Glomerular visceral epithelial cell (primary cell): ENCODE data around the gene TUBB2A.
A peak's percentile ranks its signal among the peaks of the same experiment; 100 is the strongest.
"Not testable (repeated sequence)": the region's sequence is repeated elsewhere in the genome, so short reads cannot be mapped to it uniquely, and the experiment has no call there.

Experiments
- DNase-seq: peaks from one replicate; pipeline ENCODE4 v3.0.0-alpha.2; 2016; ENCODE audit errors: extremely low spot score

Gene TUBB2A

DNA sequence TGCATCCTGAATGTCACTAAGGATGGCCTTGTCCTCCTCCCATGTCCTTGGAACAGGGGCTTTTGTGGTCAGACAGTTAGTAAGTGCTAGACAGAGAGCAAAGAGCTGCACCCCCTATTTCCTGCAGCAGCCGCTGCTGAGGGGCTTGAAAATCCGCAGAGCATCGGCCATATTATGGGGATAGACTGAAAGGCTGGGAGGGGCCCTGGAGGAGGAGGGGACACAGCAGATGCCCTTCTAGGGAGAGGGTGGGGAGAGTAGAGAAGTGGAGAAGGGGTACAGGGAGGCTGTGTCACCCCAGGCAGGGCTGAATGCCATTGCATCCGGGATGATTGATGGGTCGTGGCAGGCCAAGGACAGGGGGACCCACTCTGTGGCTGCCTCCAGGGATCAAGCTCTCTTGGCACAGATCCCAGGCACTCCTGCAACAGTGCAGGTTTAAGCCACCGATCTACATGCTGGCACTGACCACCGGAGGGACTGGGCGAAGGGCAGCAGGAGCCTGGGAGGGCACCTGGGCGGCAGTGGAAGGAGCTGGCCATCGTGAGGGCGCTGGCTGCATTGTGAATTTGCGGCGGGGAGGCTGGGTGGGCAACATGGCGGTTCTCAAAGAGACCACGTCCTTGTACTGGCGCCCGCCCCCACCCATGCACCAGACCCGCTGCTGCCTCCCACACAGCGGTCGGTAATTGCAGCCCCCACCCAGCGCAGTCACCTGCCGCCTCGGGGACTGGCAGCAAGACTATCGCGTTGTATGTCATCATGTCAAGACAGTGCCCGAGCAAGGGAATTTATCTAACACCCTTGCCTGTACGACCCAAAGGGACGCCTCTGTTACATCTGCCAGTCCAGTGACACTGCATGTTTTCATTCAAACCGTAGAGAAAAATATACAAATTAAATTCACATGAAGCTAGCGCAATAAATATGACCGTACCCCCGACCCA, 887 bp downstream of the TUBB2A start:
- not testable (repeated sequence) for DNase-seq

DNA sequence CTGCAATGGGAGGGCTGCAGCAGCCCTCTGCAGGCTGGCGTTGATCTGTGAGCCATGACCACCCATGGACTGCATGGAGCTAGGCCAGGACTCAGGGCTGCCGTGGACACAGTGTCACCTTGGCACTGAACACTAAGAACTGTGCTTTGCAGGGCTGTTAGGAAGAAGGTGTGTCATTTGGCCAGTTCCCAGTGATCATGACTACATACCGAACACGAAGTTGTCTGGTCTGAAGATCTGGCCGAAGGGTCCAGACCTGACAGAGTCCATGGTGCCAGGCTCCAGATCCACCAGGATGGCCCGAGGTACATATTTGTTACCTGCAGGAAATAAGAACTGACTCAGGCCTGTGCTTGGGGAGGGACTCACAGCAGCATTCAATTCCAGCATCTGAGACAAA, 1.9 kb downstream of the TUBB2A start:
- not testable (repeated sequence) for DNase-seq

DNA sequence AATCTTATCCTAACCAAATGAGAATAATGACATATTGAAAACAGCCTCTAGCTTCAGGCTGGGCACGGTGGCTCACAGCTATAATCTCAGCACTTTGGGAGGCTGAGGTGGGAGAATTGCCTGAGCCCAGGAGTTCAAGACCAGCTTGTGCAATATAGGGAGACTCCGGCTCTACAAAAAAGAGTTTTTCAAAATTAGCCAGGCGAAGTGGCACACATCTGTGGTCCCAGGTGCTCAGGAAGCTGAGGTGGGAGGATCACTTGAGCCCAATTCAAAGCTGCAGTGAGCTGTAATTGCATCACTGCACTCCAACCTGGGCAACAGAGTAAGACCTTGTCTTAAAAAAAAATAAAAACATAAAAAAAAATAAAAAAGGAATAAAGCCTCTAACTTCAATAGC, 4.7 kb downstream of the TUBB2A start:
- DNase-seq, result no peak

DNA sequence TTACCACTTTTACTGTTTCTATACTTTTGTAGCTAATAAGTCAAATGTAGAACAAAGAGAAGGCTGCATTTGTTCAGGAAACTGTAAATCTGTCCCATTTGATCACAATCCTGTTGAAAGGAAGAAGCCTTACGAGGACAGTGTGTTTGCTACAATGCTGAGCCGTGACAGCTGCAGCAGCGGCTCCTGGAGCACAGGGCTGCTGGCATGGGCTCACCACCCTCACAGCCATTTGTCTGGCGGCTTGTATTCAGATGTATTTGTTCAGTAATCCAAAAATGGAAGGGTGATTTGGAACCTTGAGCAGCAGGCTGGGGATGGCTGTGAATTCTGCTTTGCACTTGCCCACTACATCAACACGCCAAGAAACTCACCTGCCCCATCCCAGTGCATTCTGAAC, 5.7 kb downstream of the TUBB2A start:
- DNase-seq, result no peak

DNA sequence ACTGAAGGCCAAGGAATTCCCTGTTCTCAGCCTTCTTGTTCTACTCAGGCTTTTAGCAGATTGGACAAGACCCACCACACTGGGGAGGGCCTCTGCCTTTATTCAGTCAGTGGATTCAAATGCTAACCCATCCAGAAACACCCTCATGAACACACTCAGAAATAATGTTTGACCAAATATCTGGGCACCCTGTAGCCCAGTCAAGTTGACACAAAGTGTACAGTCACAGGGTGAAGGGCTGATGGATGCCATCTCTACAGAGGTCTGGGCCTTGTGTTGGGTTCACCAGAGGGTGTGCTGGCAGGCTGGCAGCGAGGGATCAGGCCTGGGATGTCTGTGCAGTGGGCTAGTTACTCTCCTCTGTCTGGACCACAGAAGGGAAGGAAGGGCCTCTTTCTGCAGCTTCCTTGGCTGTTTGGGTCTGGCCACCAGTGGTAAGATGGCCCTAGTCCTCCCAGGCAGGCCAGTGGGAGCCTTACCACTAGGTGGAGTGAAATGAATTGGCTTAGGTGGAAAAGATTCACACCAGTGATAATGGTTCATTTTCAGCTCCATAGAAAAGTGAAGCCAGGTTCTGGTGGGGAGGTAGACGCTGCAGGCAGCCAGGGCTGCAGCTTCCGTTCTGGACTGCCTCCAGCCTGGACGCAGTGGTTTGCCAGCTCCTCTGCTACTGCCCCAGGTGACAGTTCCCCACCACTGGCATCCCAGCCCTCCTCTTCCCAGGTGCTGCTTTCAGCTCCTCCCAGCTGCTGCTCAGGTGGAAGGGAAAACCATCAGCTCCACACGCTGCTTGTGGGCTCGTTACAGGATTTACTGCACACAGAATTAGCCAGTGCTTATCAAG, 9.2 kb downstream of the TUBB2A start:
- no peak for DNase-seq

DNA sequence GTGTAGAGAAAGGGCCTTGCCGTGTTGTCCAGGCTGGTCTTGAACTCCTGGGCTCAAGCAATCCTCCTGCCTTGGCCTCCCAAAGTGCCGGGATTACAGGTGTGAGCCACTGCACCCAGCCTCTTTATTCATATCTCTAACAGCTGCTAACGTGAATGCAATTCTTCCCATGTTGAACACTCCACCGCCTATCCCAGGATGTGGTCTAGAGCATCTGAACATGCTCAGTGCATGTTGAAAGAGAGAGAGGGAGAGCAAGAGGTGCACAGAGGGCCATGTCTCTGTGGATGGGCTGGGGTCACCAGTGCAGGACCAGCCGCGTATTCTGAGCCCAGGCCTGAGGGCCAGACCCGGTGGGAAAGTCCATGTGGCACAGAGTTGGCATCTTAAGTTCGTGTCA, 12.8 kb downstream of the TUBB2A start:
- no peak for DNase-seq

DNA sequence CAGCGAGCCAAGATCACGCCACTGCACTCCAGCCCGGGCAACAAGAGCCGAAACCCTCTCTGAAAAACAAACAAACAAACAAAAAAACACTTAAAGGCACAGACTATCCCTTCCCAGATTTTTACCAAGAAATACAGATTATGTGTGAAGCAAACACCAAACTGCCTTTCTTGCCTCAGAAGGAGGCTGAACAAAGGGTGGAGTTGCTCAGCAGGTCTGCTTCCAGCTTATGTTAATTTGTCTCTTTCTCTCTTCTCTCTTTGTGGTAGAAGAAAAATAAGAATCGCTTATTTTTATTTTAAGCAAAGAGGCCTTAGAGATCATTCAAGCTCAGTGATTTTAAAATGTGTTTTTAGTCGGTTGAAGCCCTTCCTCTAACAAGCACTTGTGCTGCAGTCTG, 14.2 kb downstream of the TUBB2A start:
- no peak for DNase-seq

DNA sequence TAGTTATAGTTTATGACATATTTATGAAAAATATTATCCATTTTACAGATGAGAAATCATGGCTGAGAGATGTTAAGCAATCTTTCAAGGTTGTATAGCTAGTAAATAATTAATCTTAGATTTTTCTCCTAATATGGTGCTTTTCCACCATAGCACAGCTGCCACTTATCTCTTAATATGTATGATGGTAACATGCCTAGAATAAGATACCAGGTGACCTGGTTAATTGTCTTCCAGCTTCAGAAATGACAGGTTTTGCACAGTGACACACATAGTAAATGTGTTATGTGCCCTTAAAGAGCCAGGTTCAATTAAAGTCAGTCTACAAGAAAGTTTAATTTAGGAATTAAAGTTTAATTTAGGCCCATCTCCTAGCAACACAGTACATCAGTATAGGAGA, 14.8 kb downstream of the TUBB2A start:
- no peak for DNase-seq

DNA sequence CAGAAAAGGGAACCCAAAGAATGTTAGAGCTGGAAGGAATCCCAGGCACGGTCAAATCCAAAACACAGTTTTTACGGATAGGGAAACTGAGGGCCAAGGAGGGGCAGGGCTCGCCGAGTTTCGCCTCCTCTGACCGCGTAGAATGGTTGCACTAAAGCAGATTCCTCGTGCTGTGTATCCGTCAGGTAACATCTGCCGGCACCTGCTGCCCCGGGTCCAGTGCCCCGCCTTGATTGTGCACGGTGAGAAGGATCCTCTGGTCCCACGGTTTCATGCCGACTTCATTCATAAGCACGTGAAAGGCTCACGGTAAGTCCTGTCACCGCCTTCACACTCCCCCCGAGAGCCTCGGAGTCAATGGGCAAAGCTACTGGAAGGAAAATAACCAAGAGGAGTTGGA, 17.1 kb downstream of the TUBB2A start:
- DNase-seq, result no peak

DNA sequence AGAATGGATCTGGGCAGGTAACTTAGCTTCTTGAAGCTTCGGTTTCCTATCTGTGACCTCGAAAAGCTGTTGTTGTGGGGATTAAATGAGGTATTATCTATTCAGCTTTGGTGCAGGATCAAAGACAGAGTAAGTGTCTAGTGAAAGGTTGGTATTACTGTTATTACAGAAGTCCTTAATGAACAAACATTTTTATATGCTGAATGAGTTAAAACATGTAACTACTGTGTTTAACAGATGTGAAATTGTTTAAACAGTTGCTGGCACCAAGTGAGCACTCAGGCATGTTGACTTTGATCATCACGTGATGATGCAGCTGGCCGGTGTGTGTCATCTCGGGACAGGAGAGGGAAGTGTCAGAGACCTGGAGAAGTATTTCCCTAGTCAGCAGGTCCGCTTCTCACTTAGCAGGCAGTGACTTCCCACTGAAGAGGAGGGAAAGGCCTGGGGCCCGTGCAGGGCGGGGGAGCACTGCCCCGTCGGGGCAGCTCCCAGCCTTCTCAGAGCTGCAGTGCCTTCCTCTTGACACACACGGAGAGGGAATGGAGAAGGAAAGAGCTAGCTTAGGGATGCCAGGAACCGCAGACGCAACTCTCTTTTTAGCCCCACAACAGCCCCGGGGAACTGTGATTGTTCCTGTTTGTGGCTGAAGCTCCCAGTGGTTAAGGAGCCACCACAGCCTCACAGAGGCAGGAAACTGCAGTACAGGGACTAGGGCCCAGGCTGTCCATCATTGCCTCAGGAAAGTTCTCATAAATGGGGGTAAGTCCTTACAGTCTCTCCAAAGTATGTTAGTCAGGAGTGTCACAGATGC, 18.0 kb downstream of the TUBB2A start:
- DNase-seq, result peak; percentile 76

DNA sequence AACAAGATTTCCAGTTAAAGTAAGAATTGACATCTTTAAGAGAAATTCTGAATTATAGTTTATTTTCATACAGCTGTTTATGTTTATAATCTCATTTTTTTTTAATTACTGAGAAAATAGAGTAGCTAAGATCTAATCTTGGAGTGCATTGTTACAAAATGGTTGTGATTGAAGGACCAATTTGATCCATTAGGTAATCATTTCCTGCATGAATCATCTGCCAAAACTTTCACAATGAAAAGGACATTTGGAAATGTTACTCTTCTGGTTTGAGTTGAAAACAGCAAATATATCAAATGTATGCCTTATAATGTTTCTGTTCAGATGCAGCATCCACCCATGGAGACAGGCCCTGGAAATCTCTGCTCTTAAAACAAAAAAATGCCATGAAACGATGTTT, 19.0 kb downstream of the TUBB2A start:
- no peak for DNase-seq

DNA sequence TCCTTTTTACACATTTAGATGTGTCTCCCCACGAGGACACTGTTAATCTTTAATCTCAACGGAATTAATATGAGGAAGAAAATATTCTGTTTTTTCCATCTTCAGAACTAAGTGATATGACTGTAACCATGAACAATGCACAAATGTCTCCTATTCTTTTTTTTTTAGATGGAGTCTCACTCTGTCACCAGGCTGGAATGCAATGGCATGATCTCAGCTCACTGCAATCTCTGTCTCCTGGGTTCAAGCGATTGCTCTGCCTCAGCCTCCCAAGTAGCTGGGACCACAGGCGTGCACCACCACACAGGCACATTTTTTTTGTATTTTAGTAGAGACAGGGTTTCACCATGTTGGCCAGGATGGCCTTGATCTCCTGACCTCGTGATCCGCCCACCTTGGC, 19.5 kb downstream of the TUBB2A start:
- peak; percentile 32 for DNase-seq

DNA sequence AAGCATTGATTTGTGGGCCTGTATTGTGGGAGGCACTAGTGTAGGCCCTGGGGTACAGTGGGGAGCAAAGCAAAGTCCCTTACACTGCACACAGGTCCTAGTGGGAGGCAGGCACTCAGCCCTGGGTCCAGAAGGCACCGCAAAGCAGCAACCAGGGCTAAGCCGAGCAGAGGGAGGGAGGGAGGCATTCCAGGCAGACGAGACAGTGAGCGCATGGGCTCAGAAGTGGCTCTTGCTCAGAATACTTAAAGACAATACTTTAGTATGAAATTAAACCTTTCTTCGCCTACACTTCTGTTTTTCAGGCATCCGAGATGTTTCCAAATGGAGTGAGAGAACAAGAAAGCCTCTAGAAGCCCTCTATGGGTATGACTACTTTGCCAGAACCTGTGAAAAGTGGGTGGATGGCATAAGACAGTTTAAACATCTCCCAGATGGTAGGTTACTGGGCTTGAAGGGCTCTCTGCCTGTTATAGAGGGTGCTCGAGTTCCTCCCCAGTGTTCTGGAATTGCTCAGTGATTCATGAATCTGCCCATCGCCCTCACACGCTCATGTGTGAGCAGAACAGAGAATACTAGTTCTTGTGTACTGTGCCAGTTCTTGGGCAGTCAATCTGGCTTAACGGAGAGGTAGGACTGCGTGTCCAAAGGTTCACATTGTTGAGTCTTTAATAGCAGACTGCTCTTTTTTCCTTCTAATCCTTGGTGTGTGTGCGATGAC, 20.1 kb downstream of the TUBB2A start:
- peak; percentile 46 for DNase-seq

DNA sequence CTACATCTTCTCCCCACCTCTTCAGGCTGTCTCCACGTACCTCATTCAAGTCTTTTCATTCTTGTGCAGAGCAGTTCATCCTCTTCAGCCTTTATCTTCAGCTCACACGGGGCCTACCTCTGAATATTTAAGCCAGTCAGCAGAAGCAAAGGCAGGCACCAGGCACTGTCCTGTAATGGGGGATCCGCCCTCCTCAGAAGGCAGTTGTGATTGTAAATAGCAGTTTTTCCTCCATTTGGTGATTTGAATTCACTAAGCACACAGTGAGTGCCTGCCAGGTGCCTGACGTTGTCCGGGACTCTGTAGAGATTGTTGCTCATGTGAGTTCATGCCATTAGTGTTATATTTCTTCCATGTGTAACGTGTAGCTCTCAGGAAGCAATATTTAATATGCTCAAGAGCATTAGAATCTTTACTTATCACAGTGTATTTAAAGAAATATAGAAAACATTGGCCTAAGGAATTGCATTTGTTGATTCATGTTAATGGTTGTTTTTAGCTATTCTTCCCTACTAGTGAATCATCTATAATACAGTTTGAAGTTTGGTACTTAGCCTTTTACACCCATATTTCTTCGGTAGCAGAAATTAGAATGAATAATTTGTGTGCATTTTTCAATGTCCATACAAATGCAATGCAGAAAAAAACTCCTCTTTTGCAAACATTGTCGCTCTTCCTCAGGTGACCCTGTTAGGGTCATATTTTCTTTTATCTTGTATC, 20.9 kb downstream of the TUBB2A start:
- no peak for DNase-seq

DNA sequence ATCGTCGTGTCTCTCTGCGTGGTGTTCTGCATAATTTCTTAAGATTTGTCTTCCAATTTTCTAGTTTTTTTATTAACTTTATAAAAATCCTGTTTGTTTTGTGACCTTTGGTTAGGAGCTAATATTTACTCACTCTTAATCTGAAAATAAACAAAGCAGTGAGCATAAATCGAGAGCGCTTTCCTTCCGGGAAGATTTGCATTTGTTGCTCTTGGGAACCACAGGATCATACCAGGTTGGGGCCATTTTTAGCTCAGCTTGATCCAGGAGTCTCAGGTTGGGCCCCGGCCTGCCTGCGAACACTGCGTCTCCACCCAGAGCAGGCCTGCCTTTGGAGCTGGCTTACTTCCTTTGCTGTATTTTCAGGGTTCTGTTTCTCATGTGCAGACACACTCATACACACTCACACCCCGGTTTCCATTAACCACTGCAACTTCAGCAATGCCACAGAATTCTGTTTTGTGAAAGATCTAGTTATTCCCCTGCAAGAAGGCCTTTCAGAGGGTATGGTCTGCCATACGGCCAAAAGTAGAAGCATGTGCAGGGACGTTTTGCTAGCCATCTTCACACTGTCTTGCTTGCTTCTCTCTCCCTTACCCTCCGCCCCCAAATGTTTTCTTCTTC, 21.6 kb downstream of the TUBB2A start:
- no peak for DNase-seq

DNA sequence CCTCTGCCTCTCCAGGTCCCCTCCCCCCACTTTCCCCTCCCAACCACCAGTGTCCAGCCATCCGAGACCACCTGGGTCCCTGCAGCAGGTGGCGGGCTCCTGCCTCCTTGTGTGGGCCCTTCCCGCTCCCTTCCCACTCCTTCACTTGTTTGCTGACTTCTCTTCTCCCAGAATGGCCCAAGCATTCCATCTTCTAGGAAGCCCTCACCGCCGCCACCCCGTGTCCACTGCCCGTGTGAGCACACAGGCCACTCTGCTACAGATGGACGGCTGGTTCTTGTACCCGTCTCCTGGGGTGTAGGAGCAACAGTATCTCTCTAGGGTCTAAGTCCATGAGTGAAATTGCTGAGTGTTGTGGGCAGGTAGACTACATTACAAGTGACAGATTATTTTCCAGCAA, 23.8 kb downstream of the TUBB2A start:
- no peak for DNase-seq

DNA sequence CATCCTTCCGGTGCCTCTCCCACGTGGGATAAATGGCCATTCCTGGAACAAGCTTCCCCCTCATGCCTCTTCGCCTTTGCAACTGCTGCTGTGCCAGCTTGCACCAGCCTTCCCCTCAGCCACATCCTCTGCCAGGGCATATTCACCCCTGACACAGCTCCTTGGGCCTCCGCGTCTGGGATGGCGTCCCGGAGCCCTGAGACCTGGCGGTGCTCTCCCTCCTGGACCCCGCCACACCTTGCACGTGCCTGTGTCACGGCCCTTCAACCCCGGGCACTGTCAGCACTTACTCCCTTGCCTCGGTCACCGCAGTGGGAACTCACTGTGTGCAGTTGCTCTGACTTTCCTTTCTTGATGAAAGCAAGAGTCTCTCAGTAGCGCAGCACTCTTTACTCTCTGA, 25.6 kb downstream of the TUBB2A start:
- no peak for DNase-seq

DNA sequence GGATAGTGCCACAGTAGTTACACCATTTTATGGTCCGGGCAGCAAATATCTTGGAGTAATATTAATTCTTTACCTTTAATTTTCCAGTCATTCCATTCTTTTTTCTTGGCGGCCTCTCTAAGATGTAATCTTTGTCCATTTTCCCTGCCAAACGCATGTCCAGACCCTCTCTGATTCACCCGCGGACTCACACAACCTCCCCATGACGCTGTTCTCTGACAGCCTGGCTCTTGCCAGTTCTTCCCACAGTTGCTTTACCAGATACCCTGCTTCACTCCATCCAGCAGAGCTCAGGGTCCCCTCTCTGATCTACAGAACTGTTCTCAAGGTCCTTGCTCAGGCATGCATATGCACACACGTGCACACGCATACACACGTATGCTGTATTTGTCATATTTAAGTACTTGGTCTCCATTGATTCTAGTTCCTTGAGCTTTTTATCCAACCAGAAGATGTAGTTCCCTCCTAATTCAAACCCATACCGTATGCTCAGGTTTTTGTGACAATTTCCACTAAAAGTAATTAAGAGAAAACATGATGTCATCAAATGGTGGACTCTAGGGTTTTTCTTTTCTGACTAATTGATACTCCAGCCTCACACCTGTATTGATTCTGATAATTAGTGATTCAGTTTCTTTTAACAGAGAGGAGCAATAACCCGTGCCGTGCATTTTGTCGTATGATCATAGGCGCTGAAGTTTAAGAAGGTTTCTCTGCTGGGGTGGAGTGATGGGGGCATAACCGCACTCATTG, 28.8 kb downstream of the TUBB2A start:
- no peak for DNase-seq

DNA sequence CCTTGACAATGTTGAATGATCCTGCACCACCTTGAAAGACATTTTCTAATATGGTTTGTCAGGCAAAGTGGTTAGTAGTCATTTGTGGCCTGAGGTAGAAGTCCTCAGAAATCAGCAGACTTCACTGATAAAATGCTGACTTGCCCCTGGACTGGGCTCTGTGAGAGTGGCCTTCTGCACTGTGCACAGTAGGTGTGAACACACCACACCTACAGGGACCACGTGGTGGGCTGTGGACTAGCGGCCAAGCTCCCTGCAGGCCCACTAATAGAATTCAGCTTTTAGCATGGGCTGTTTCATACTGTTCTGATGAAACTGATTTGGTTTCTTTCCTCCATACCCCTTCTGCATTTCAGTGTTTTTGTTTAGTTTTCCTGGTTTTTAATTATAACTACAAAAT, 31.5 kb downstream of the TUBB2A start:
- DNase-seq, result no peak

DNA sequence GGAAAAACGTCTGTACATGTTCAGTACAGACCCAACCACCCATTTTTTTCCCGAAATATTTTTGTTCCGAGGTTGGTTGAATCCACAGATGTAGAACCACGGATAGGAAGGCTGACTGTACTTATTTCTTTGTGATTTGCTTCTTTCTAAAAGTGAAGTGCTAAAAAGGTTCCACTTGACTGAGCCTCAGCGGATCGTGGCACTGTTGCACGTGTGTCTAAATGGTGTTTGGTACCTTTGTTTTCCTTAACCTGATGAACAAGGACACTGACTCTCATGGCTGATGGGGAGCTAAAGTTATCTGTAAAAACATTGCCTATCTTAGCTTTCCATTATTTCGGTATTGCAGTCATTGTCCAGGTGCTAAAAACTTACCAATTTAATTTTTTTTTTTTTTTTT, 32.7 kb downstream of the TUBB2A start:
- no peak for DNase-seq
